ENCODE measurements around the gene LGALS3.

GRCh38 chr14:55103971-55104954, 24.8 kb upstream of the LGALS3 start:
- TF ChIP-seq CTCF (IDR thresholded peaks at IDR 0.05): no peak
- TF ChIP-seq POLR2A (IDR thresholded peaks at IDR 0.05): no peak
- no peak for TF ChIP-seq POLR2AphosphoS5 (IDR thresholded peaks at IDR 0.05)
- TF ChIP-seq EP300 (IDR thresholded peaks at IDR 0.05): no peak
